ENCODE data around the gene MARK1.
A peak's percentile ranks its signal among the peaks of the same experiment; 100 is the strongest.

The MARK1 gene

GRCh38 chr1:220513834-220514233 lies 14.1 kb upstream of the MARK1 start:
- TF ChIP-seq CTCF (IDR thresholded peaks at IDR 0.05; ENCODE audit: borderline replicate concordance, insufficient read depth, low read depth, low read length), result no peak
- H3K4me3 ChIP-seq (ENCODE audit: low read depth, low read length), result no peak overlapping the region

- TF ChIP-seq CTCF (IDR thresholded peaks at IDR 0.05; ENCODE audit: borderline replicate concordance, insufficient read depth, low read depth, low read length), result no peak
- H3K4me3 ChIP-seq (ENCODE audit: low read depth, low read length), result no peak overlapping the region
Measured at GRCh38 chr1:220514256-220514655, 13.7 kb upstream of the MARK1 start.

GRCh38 chr1:220516014-220516721 lies 11.8 kb upstream of the MARK1 start:
- H3K4me3 ChIP-seq (ENCODE audit: low read depth, low read length), result no peak overlapping the region
- TF ChIP-seq CTCF (IDR thresholded peaks at IDR 0.05; ENCODE audit: borderline replicate concordance, insufficient read depth, low read depth, low read length), result no peak

GRCh38 chr1:220516722-220517042 lies 11.3 kb upstream of the MARK1 start:
- no peak for TF ChIP-seq CTCF (IDR thresholded peaks at IDR 0.05; ENCODE audit: borderline replicate concordance, insufficient read depth, low read depth, low read length)

GRCh38 chr1:220521778-220522177 lies 6.2 kb upstream of the MARK1 start:
- no peak overlapping the region for H3K4me3 ChIP-seq (ENCODE audit: low read depth, low read length)
- no peak for TF ChIP-seq CTCF (IDR thresholded peaks at IDR 0.05; ENCODE audit: borderline replicate concordance, insufficient read depth, low read depth, low read length)

More at GRCh38 chr1:220516722-220517042, 11.3 kb upstream of the MARK1 start:
- H3K4me3 ChIP-seq (ENCODE audit: low read depth, low read length), result no peak overlapping the region

GRCh38 chr1:220526294-220526693 lies 1.6 kb upstream of the MARK1 start:
- no peak overlapping the region for H3K4me3 ChIP-seq (ENCODE audit: low read depth, low read length)
- peak; percentile 24; the same call in 1 of the 2 replicates for TF ChIP-seq CTCF (IDR thresholded peaks at IDR 0.05; ENCODE audit: borderline replicate concordance, insufficient read depth, low read depth, low read length)

GRCh38 chr1:220527279-220527907 lies 543 bp upstream of the MARK1 start:
- no peak for TF ChIP-seq CTCF (IDR thresholded peaks at IDR 0.05; ENCODE audit: borderline replicate concordance, insufficient read depth, low read depth, low read length)
- no peak overlapping the region for H3K4me3 ChIP-seq (ENCODE audit: low read depth, low read length)
